Gastrocnemius medialis (tissue), 4 donors: ENCODE data around the gene SSTR5.

Experiments used
- POLR2A ChIP-seq, 2 donors: fragments of 450-650 bp; IDR thresholded peaks; one replicate each; pipeline ENCODE4 v1.6.1; 2017; ENCODE audit warnings: antibody characterized with exemption in 2 of 2, mild to moderate bottlenecking in 2 of 2, moderate library complexity in 2 of 2
- TF ChIP-seq, protein P1 (sequence below), 5 experiments: fragments of 450-650 bp in 3 of 5; fragments of 200-600 bp in 2 of 5; sonication (generic) in 2 of 5; IDR thresholded peaks in 4 of 5; conservative IDR thresholded peaks in 1 of 5; 1 replicate in 4 of 5; 2 replicates in 1 of 5; pipeline ENCODE4 v1.5.1; 2016 to 2019; ENCODE audit warnings: antibody characterized with exemption in 5 of 5, mild to moderate bottlenecking in 3 of 5, moderate library complexity in 3 of 5

DNA sequence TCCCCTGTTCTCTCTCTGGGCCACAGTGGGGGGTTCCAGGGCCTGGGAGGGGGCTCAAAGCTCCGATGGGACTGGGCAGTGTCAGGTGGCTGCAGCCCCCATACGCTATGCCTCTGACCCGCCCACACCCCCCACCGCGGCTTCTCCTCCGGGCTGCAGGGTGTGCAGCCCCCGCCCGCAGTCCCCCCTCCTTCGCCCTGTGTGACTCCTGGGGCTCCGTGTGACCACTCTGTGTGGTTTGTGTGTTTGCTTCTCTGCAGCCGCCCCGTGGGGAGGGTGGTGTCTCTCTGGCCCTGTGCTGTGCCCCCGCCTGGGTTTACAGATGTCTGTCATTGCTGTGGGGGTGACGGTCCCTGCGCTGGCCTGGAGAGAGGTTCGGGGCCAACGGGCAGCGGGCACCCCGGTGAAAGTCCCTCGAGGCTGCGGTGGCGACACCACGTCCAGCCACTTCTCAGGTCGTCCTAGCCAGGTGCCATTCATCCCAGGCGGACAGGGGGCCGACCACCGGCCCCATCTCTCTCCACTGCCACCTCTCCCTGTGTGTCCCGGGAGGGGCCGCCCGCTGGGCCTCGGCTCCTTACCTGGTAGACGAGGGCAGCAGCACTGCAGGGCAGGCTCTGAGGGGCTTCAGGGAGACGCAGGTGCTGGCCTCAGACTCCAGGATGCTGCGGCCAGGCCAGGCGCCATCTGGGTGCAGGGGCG lies 5.5 kb downstream of the SSTR5 start:
- TF ChIP-seq, protein P1, sequence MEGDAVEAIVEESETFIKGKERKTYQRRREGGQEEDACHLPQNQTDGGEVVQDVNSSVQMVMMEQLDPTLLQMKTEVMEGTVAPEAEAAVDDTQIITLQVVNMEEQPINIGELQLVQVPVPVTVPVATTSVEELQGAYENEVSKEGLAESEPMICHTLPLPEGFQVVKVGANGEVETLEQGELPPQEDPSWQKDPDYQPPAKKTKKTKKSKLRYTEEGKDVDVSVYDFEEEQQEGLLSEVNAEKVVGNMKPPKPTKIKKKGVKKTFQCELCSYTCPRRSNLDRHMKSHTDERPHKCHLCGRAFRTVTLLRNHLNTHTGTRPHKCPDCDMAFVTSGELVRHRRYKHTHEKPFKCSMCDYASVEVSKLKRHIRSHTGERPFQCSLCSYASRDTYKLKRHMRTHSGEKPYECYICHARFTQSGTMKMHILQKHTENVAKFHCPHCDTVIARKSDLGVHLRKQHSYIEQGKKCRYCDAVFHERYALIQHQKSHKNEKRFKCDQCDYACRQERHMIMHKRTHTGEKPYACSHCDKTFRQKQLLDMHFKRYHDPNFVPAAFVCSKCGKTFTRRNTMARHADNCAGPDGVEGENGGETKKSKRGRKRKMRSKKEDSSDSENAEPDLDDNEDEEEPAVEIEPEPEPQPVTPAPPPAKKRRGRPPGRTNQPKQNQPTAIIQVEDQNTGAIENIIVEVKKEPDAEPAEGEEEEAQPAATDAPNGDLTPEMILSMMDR (IDR thresholded peaks at IDR 0.05 in 4 of 5, conservative IDR thresholded peaks at IDR 0.05 in 1 of 5): no peak
- no peak for TF ChIP-seq POLR2A (IDR thresholded peaks at IDR 0.05)
